ENCODE results near the gene LAMTOR1.

Gene LAMTOR1

GRCh38 chr11:72129381-72129780 lies 26.3 kb upstream of the LAMTOR1 start:
- no peak overlapping the region for H3K4me3 ChIP-seq (ENCODE audit: insufficient read length, low read depth)
- no peak for DNase-seq (ENCODE audit: low read depth, low spot score)
- no peaks in the 10 kb centered on the region for H3K27me3 ChIP-seq (ENCODE audit: insufficient read depth, insufficient read length)
- TF ChIP-seq SUZ12 (IDR thresholded peaks at IDR 0.05; ENCODE audit: extremely low read depth, insufficient read depth, insufficient read length) (no peak), ZNF274 (IDR thresholded peaks at IDR 0.05; ENCODE audit: low read depth, low read length) (no peak), YY1 (IDR thresholded peaks at IDR 0.05; ENCODE audit: insufficient read depth, insufficient read length) (no peak)
- no peaks in the 10 kb centered on the region for H3K36me3 ChIP-seq (ENCODE audit: insufficient read depth, insufficient read length, low read length)
- H3K9me3 ChIP-seq (ENCODE audit: insufficient read depth, low read length) = peaks cover 28% of the 10 kb centered on the region
- H3K4me1 ChIP-seq (ENCODE audit: insufficient read depth, insufficient read length) = no peaks in the 10 kb centered on the region
- no peak overlapping the region for H3K9ac ChIP-seq (ENCODE audit: insufficient read length, low read depth)

- no peak overlapping the region for H3K9ac ChIP-seq (ENCODE audit: insufficient read length, low read depth)
- H3K4me3 ChIP-seq (ENCODE audit: insufficient read length, low read depth) = no peak overlapping the region
- TF ChIP-seq SUZ12 (IDR thresholded peaks at IDR 0.05; ENCODE audit: extremely low read depth, insufficient read depth, insufficient read length) = no peak
- TF ChIP-seq YY1 (IDR thresholded peaks at IDR 0.05; ENCODE audit: insufficient read depth, insufficient read length) = no peak
- no peak for TF ChIP-seq ZNF274 (IDR thresholded peaks at IDR 0.05; ENCODE audit: low read depth, low read length)
- no peaks in the 10 kb centered on the region for H3K4me1 ChIP-seq (ENCODE audit: insufficient read depth, insufficient read length)
- peaks cover 36% of the 10 kb centered on the region for H3K9me3 ChIP-seq (ENCODE audit: insufficient read depth, low read length)
- DNase-seq (ENCODE audit: low read depth, low spot score) = no peak
- no peaks in the 10 kb centered on the region for H3K36me3 ChIP-seq (ENCODE audit: insufficient read depth, insufficient read length, low read length)
- H3K27me3 ChIP-seq (ENCODE audit: insufficient read depth, insufficient read length) = no peaks in the 10 kb centered on the region
These were observed 24.8 kb upstream of the LAMTOR1 start for GRCh38 chr11:72127923-72128322.

GRCh38 chr11:72125956-72126355 lies 22.9 kb upstream of the LAMTOR1 start:
- Histone ChIP-seq H3K9me3 (ENCODE audit: insufficient read depth, low read length) (peaks cover 36% of the 10 kb centered on the region), H3K36me3 (ENCODE audit: insufficient read depth, insufficient read length, low read length) (no peaks in the 10 kb centered on the region), H3K27me3 (ENCODE audit: insufficient read depth, insufficient read length) (no peaks in the 10 kb centered on the region), H3K9ac (ENCODE audit: insufficient read length, low read depth) (no peak overlapping the region), H3K4me1 (ENCODE audit: insufficient read depth, insufficient read length) (no peaks in the 10 kb centered on the region), H3K4me3 (ENCODE audit: insufficient read length, low read depth) (no peak overlapping the region)
- TF ChIP-seq YY1 (IDR thresholded peaks at IDR 0.05; ENCODE audit: insufficient read depth, insufficient read length) (no peak), SUZ12 (IDR thresholded peaks at IDR 0.05; ENCODE audit: extremely low read depth, insufficient read depth, insufficient read length) (no peak), ZNF274 (IDR thresholded peaks at IDR 0.05; ENCODE audit: low read depth, low read length) (no peak)
- DNase-seq (ENCODE audit: low read depth, low spot score) = no peak

DNA sequence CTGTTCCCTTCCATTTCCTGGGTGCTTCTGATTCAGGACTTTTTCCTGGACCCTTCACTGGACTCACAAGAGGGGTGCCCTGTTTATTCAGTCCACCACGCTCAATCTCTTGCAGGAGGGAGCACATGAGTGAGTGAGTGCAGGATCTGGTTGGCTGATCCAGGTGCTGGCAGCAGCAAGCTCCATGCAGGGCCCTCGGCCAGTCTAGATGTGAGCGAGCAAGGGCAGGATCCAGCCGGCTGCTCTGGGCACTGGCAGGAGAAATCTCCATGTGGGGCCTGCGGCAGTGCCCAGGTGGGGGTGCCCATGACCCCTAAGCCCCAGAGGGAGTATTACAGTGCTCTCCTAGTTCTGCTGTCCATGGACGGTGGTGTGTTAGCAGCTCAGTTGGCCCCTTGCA lies 20.9 kb upstream of the LAMTOR1 start:
- Histone ChIP-seq H3K27me3 (ENCODE audit: insufficient read depth, insufficient read length) (no peaks in the 10 kb centered on the region), H3K9me3 (ENCODE audit: insufficient read depth, low read length) (peaks cover 31% of the 10 kb centered on the region), H3K36me3 (ENCODE audit: insufficient read depth, insufficient read length, low read length) (no peaks in the 10 kb centered on the region), H3K9ac (ENCODE audit: insufficient read length, low read depth) (no peak overlapping the region), H3K4me1 (ENCODE audit: insufficient read depth, insufficient read length) (no peaks in the 10 kb centered on the region), H3K4me3 (ENCODE audit: insufficient read length, low read depth) (no peak overlapping the region)
- no peak for DNase-seq (ENCODE audit: low read depth, low spot score)
- no peak for TF ChIP-seq YY1 (IDR thresholded peaks at IDR 0.05; ENCODE audit: insufficient read depth, insufficient read length)
- TF ChIP-seq ZNF274 (IDR thresholded peaks at IDR 0.05; ENCODE audit: low read depth, low read length) = no peak
- no peak for TF ChIP-seq SUZ12 (IDR thresholded peaks at IDR 0.05; ENCODE audit: extremely low read depth, insufficient read depth, insufficient read length)

DNA sequence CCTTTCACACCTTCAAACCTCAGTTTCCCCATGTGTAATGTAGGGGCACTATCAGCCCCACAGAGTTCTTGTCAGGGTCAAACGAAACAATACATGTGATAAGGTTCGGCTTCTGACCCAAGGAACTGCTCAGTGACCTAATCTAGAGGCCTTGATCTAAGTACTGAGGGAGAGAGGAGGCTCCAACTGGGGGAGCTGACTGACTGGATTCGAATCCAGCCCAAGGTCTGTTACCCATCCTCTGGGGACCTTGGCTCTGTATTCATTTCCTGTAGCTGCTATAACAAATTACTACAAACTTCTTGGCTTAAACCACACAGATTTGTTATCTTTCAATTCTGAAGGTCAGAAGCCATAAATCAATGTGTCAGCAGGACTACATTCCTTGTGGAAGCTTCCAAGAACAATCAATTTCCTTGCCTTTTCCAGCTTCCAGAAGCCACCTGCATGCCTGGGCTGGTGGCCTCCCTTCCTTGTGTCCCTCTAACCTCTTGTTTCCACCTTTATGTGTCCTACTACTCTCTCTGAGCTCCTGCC lies 20.1 kb upstream of the LAMTOR1 start:
- no peak for DNase-seq (ENCODE audit: low read depth, low spot score)
- Histone ChIP-seq H3K4me3 (ENCODE audit: insufficient read length, low read depth) (no peak overlapping the region), H3K27me3 (ENCODE audit: insufficient read depth, insufficient read length) (no peaks in the 10 kb centered on the region), H3K4me1 (ENCODE audit: insufficient read depth, insufficient read length) (no peaks in the 10 kb centered on the region), H3K9me3 (ENCODE audit: insufficient read depth, low read length) (peaks cover 22% of the 10 kb centered on the region), H3K36me3 (ENCODE audit: insufficient read depth, insufficient read length, low read length) (no peaks in the 10 kb centered on the region), H3K9ac (ENCODE audit: insufficient read length, low read depth) (no peak overlapping the region)
- TF ChIP-seq SUZ12 (IDR thresholded peaks at IDR 0.05; ENCODE audit: extremely low read depth, insufficient read depth, insufficient read length) (no peak), ZNF274 (IDR thresholded peaks at IDR 0.05; ENCODE audit: low read depth, low read length) (no peak), YY1 (IDR thresholded peaks at IDR 0.05; ENCODE audit: insufficient read depth, insufficient read length) (no peak)

DNA sequence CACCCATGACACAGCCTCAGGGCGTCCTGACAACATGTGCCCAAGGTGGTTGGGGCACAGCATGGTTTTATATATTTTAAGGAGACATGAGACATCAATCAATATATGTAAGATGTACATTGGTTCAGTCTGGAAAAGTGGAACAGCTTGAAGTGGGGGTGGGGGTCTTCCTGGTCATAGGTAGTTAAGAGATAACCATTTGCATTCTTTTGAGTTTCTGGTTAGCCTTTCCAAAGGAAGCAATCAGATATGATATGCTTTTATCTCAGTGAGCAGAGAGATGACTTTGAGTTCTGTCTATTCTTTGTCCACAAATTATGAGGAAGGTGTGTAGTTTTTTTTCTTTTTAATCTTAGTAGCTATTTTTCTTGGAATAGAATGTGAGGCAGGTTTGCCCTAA lies 19.5 kb upstream of the LAMTOR1 start:
- peaks cover 16% of the 10 kb centered on the region for H3K9me3 ChIP-seq (ENCODE audit: insufficient read depth, low read length)
- no peaks in the 10 kb centered on the region for H3K4me1 ChIP-seq (ENCODE audit: insufficient read depth, insufficient read length)
- H3K27me3 ChIP-seq (ENCODE audit: insufficient read depth, insufficient read length) = no peaks in the 10 kb centered on the region
- H3K4me3 ChIP-seq (ENCODE audit: insufficient read length, low read depth) = no peak overlapping the region
- H3K9ac ChIP-seq (ENCODE audit: insufficient read length, low read depth) = no peak overlapping the region
- DNase-seq (ENCODE audit: low read depth, low spot score) = no peak
- H3K36me3 ChIP-seq (ENCODE audit: insufficient read depth, insufficient read length, low read length) = no peaks in the 10 kb centered on the region
- TF ChIP-seq SUZ12 (IDR thresholded peaks at IDR 0.05; ENCODE audit: extremely low read depth, insufficient read depth, insufficient read length) (no peak), YY1 (IDR thresholded peaks at IDR 0.05; ENCODE audit: insufficient read depth, insufficient read length) (no peak), ZNF274 (IDR thresholded peaks at IDR 0.05; ENCODE audit: low read depth, low read length) (no peak)

DNA sequence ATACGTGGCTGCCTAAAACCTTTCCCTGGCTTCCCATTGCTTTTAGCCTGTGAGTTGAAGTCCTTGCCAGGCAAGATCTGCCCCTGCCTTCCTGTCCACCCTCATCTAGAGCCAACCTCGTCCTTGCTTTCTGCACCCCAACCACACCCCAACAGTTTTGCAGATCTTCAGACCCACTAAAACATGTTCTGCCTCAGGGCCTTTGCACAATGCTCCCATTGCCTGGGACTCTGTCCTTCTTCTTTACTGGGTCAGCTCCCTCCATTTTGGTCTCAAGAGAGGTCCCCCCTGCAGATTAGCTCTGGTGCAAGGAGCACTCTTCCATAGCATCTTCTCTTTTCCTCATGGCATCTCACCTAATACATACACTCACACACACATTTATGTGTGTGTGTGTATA lies 17.8 kb upstream of the LAMTOR1 start:
- no peak overlapping the region for H3K4me3 ChIP-seq (ENCODE audit: insufficient read length, low read depth)
- H3K4me1 ChIP-seq (ENCODE audit: insufficient read depth, insufficient read length) = no peaks in the 10 kb centered on the region
- H3K27me3 ChIP-seq (ENCODE audit: insufficient read depth, insufficient read length) = no peaks in the 10 kb centered on the region
- peaks cover 14% of the 10 kb centered on the region; the same call in 1 of the 2 replicates for H3K9me3 ChIP-seq (ENCODE audit: insufficient read depth, low read length)
- H3K36me3 ChIP-seq (ENCODE audit: insufficient read depth, insufficient read length, low read length) = no peaks in the 10 kb centered on the region
- H3K9ac ChIP-seq (ENCODE audit: insufficient read length, low read depth) = no peak overlapping the region
- TF ChIP-seq SUZ12 (IDR thresholded peaks at IDR 0.05; ENCODE audit: extremely low read depth, insufficient read depth, insufficient read length) (no peak), YY1 (IDR thresholded peaks at IDR 0.05; ENCODE audit: insufficient read depth, insufficient read length) (no peak), ZNF274 (IDR thresholded peaks at IDR 0.05; ENCODE audit: low read depth, low read length) (no peak)
- no peak for DNase-seq (ENCODE audit: low read depth, low spot score)
